ENCODE data around the gene MBTPS1.

MBTPS1 gene

GRCh38 chr16:84036131-84036530 lies 80.6 kb downstream of the MBTPS1 start:
- no peak for DNase-seq (ENCODE audit: low read depth)

- no peak for DNase-seq (ENCODE audit: low read depth)
Measured at GRCh38 chr16:84034516-84034915, 82.2 kb downstream of the MBTPS1 start.

- DNase-seq (ENCODE audit: low read depth), result no peak
Measured at GRCh38 chr16:84033251-84034195, 83.2 kb downstream of the MBTPS1 start.

GRCh38 chr16:84032458-84033178 lies 84.1 kb downstream of the MBTPS1 start:
- no peak for DNase-seq (ENCODE audit: low read depth)

GRCh38 chr16:84031556-84031955 lies 85.2 kb downstream of the MBTPS1 start:
- DNase-seq (ENCODE audit: low read depth), result no peak

DNA sequence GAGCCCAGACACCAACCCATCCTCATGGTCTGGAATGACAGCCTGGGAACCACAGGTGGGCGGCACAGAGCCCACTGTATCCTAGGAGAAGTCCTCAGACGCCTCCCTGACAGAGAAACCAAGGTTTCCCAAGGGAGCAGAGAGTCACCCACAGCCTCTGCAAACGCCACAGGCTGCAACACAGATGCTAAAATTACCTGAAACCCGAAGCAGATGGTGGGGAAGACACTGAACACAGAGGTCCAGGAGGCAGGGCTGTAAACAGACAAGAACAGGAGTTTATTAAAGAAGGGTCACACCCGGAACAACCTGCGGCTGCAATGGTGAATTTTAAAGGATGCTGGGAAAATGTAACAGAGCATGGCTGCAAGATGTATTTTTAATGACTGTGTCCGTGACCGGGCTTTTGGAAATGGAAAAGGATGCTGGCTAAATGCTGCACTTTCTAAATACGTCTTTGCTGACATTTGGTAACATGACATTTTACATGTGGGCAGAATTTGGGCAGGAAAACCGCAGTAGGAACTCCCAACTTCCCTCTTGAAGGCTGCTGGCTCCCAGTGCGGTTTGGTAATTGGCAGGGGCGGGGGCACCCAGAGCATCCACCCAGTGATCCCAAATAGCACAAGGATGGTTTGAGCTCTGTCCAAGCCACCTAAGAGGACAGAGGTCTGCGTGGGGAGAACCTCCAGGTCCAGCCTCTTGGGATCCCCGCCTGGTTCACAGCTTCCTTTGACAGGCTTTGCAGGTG lies 87.3 kb downstream of the MBTPS1 start:
- DNase-seq (ENCODE audit: low read depth), result no peak

GRCh38 chr16:84027625-84028024 lies 89.1 kb downstream of the MBTPS1 start:
- DNase-seq (ENCODE audit: low read depth), result no peak

DNA sequence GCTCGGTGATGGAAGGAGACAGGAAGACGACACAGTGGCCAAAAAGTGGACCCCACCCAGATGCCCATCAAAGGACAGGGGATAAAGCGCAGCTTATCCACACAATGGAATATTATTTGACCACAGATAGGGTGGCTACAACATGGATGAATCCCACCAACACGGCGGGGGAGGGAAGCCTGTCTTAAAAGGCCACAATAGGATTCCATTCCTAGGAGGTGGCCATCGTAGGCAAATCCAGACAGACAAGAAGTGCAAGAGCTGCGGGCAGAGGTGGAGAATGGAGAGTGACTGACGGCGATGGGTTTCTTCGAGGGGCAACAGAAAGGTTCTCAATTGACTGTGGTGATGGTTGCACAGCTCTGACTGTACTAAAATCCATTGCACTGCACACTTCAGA lies 90.1 kb downstream of the MBTPS1 start:
- DNase-seq (ENCODE audit: low read depth), result no peak

DNA sequence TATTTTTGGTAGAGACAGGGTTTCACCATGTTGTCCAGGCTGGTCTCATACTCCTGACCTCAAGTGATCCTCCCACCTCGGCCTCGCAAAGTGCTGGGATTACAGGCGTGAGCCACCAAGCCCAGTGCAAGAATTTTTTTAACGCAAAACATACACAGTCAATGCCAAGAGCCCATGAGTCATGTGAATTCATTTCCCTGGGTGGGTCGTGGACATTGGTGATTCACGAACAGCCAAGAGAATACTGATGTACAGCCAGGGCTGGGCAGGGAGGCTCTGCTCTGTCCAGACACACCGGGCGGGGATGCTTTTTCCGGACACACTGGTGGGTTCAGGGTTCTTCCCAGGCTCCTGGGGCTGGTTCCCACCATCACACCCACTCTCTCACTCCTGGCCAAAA lies 91.9 kb downstream of the MBTPS1 start:
- DNase-seq (ENCODE audit: low read depth), result no peak

GRCh38 chr16:84022644-84023043 lies 94.1 kb downstream of the MBTPS1 start:
- no peak for DNase-seq (ENCODE audit: low read depth)

- DNase-seq (ENCODE audit: low read depth), result no peak
Measured at GRCh38 chr16:84021488-84021887, 95.3 kb downstream of the MBTPS1 start.

GRCh38 chr16:84020353-84020752 lies 96.4 kb downstream of the MBTPS1 start:
- DNase-seq (ENCODE audit: low read depth), result no peak

GRCh38 chr16:84018710-84019109 lies 98.0 kb downstream of the MBTPS1 start:
- no peak for DNase-seq (ENCODE audit: low read depth)

DNA sequence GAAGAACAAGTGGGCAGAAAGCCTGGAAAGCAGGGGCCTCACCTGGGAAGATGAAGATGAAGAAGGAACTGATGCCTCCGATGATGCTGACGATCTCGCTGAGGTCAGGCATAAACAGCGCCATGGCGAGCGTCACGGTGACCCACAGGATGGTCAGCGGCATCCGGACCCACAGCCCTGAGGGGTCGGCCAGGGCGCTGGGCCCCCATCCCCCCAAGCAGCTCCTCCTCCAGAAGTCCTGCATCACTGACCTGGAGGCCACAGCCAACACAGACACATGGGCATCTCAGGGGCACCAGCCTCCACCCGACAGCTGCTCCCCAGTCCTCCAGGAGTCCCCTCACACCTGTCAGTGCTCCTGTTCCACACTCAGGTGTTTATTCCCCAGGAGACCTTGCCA lies 100.3 kb downstream of the MBTPS1 start:
- no peak for DNase-seq (ENCODE audit: low read depth)

GRCh38 chr16:84015399-84015798 lies 101.3 kb downstream of the MBTPS1 start:
- DNase-seq (ENCODE audit: low read depth), result no peak

GRCh38 chr16:84014570-84015327 lies 102.0 kb downstream of the MBTPS1 start:
- DNase-seq (ENCODE audit: low read depth), result no peak

DNA sequence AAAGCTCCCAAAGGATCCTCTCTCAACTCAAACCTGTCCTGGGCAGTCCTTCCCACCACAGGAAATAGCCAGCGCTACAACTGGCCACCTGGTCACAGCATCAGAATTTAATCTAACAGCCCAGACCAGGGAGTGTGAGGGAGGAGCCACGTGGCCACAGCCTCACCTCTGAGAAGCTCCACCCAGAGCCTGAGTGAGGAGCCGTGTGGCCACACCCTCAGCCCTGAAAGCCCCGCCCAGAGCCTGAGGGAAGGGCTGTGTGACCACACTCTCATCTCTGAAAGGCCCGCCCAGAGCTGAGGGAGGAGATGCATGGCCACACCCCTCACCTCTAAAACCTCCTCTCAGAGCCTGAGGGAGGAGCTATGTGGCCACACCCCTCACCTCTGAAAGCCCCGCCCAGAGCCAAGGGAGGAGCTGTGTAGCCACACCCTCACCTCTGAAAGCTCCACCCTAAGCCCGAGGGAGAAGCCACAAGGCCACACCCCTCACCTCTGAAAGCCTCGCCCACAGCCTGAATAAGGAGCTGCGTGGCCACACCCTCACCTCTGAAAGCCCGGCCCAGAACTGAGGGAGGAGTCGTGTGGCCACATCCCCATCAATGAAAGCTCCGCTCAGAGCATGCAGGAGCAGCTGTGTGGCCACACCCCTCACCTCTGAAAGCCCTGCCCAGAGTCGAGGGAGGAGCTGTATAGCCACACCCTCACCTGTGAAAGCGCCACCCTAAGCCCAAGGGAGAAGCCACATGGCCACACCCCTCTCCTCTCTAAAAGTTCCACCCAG lies 102.8 kb downstream of the MBTPS1 start:
- peak; percentile 29 for DNase-seq (ENCODE audit: low read depth)

GRCh38 chr16:84009282-84009681 lies 107.5 kb downstream of the MBTPS1 start:
- DNase-seq (ENCODE audit: low read depth), result no peak

- DNase-seq (ENCODE audit: low read depth), result no peak
Measured at GRCh38 chr16:84007965-84008364, 108.8 kb downstream of the MBTPS1 start.

DNA sequence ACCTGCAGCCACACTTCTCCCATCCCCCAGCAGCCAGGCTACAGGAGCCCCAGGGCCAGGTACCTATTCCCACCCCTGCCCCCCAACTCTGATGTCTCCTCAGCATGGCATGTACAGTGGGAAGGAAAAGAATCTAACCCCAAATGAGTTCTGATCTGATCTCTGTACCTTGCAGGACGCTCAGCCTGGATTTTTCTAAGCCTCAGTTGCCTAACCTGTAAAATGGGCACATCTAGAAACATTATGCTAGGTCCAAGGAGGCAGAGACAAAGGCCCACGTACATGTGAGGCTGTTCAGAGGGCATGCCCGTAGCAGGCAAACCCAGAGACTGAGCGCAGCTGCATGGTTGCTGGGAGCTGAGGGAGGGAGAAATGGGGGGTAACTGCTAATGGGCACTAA lies 109.2 kb downstream of the MBTPS1 start:
- no peak for DNase-seq (ENCODE audit: low read depth)

DNA sequence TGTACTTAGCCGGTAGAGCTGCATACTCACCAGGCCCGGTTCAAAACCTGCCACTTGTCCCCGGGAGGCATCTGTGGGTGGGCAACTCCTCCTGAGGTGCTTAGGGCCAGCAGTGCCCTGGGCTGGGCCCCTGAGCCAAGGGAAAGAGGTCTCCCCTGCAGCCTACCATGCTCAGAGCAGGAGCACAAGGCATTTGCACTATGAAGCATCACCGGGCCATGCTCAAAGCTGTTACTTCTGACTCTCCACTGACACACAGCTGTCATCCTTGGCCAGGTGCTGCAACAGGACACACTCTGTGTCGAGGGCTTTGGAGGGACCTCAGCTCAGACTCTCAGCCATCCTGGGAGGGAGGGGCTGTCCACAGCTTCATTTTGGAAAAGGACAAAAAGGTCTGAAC lies 111.4 kb downstream of the MBTPS1 start:
- DNase-seq (ENCODE audit: low read depth), result no peak
